ENCODE results near the gene BMPR2. TPM values are rescaled to one million over a fixed set of nuclear protein-coding genes. Genes with fewer than 3 reads are reported as not detected.
"Not testable (repeated sequence)": the region's sequence is repeated elsewhere in the genome, so short reads cannot be mapped to it uniquely, and the experiment has no call there.

Gene BMPR2
- total RNA-seq, 2 experiments from 2014 or later = 8.8 to 10.2 TPM

- H3K27ac Mint-ChIP-seq = no peak overlapping the region
- no peaks in the 10 kb centered on the region for H3K27me3 Mint-ChIP-seq
- no peak overlapping the region for H3K4me3 Mint-ChIP-seq
- H3K36me3 Mint-ChIP-seq = no peaks in the 10 kb centered on the region
- DNase-seq (no peak), ATAC-seq (no peak)
- no peaks in the 10 kb centered on the region for H3K4me1 Mint-ChIP-seq
- H3K9me3 Mint-ChIP-seq (ENCODE audit: low read depth) = no peaks in the 10 kb centered on the region
- CTCF ChIA-PET = no interaction called here
These were observed 30.4 kb downstream of the BMPR2 start for GRCh38 chr2:202406445-202406978.

- no peaks in the 10 kb centered on the region for H3K9me3 Mint-ChIP-seq (ENCODE audit: low read depth)
- H3K4me3 Mint-ChIP-seq = no peak overlapping the region
- no peaks in the 10 kb centered on the region for H3K4me1 Mint-ChIP-seq
- H3K27ac Mint-ChIP-seq = no peak overlapping the region
- DNase-seq (no peak), ATAC-seq (no peak)
- H3K36me3 Mint-ChIP-seq = no peaks in the 10 kb centered on the region
- CTCF ChIA-PET = no interaction called here
- H3K27me3 Mint-ChIP-seq = no peaks in the 10 kb centered on the region
These were observed 32.5 kb downstream of the BMPR2 start for GRCh38 chr2:202408546-202409140.

- H3K4me3 Mint-ChIP-seq = no peak overlapping the region
These were observed 34.0 kb downstream of the BMPR2 start for GRCh38 chr2:202410092-202410491.

GRCh38 chr2:202411097-202411496, 35.0 kb downstream of the BMPR2 start:
- Mint-ChIP-seq H3K4me1 (no peaks in the 10 kb centered on the region), H3K27ac (no peak overlapping the region), H3K36me3 (peaks cover 2% of the 10 kb centered on the region), H3K4me3 (no peak overlapping the region), H3K9me3 (ENCODE audit: low read depth) (no peaks in the 10 kb centered on the region), H3K27me3 (no peaks in the 10 kb centered on the region)
- CTCF ChIA-PET = no interaction called here
- ATAC-seq (no peak), DNase-seq (no peak)

More at GRCh38 chr2:202410092-202410491, 34.0 kb downstream of the BMPR2 start:
- H3K36me3 Mint-ChIP-seq = no peaks in the 10 kb centered on the region
- no peaks in the 10 kb centered on the region for H3K9me3 Mint-ChIP-seq (ENCODE audit: low read depth)
- CTCF ChIA-PET = no interaction called here
- DNase-seq (no peak), ATAC-seq (no peak)
- no peak overlapping the region for H3K27ac Mint-ChIP-seq
- H3K4me1 Mint-ChIP-seq = no peaks in the 10 kb centered on the region
- no peaks in the 10 kb centered on the region for H3K27me3 Mint-ChIP-seq

- H3K4me3 Mint-ChIP-seq = no peak overlapping the region
- H3K4me1 Mint-ChIP-seq = no peaks in the 10 kb centered on the region
- ATAC-seq = no peak
- H3K36me3 Mint-ChIP-seq = peaks cover 2% of the 10 kb centered on the region
- H3K27me3 Mint-ChIP-seq = no peaks in the 10 kb centered on the region
- no peaks in the 10 kb centered on the region for H3K9me3 Mint-ChIP-seq (ENCODE audit: low read depth)
- H3K27ac Mint-ChIP-seq = no peak overlapping the region
- no peak for DNase-seq
- CTCF ChIA-PET = no interaction called here
These were observed 41.9 kb downstream of the BMPR2 start for GRCh38 chr2:202418027-202418426.

GRCh38 chr2:202418511-202418910, 42.4 kb downstream of the BMPR2 start:
- CTCF ChIA-PET = no interaction called here
- H3K4me3 Mint-ChIP-seq = no peak overlapping the region
- H3K27ac Mint-ChIP-seq = no peak overlapping the region
- H3K36me3 Mint-ChIP-seq = peaks cover 2% of the 10 kb centered on the region
- H3K4me1 Mint-ChIP-seq = no peaks in the 10 kb centered on the region
- no peaks in the 10 kb centered on the region for H3K9me3 Mint-ChIP-seq (ENCODE audit: low read depth)
- no peak for ATAC-seq
- DNase-seq = no peak
- no peaks in the 10 kb centered on the region for H3K27me3 Mint-ChIP-seq

- Mint-ChIP-seq H3K4me3 (no peak overlapping the region), H3K36me3 (peaks cover 2% of the 10 kb centered on the region), H3K9me3 (ENCODE audit: low read depth) (no peaks in the 10 kb centered on the region), H3K27ac (no peak overlapping the region), H3K27me3 (no peaks in the 10 kb centered on the region), H3K4me1 (peaks cover 2% of the 10 kb centered on the region)
- CTCF ChIA-PET = no interaction called here
- no peak for ATAC-seq
- no peak for DNase-seq
These were observed 47.0 kb downstream of the BMPR2 start for GRCh38 chr2:202423139-202423538.

GRCh38 chr2:202425036-202425435, 48.9 kb downstream of the BMPR2 start:
- Mint-ChIP-seq H3K4me1 (peaks cover 2% of the 10 kb centered on the region), H3K9me3 (ENCODE audit: low read depth) (no peaks in the 10 kb centered on the region), H3K27ac (no peak overlapping the region), H3K36me3 (peaks cover 9% of the 10 kb centered on the region), H3K4me3 (no peak overlapping the region), H3K27me3 (no peaks in the 10 kb centered on the region)
- CTCF ChIA-PET = no interaction called here
- ATAC-seq (no peak), DNase-seq (no peak)

- no peaks in the 10 kb centered on the region for H3K27me3 Mint-ChIP-seq
- peaks cover 2% of the 10 kb centered on the region for H3K4me1 Mint-ChIP-seq
- no peak overlapping the region for H3K4me3 Mint-ChIP-seq
- CTCF ChIA-PET = no interaction called here
- H3K27ac Mint-ChIP-seq = no peak overlapping the region
- no peak for ATAC-seq
- peaks cover 10% of the 10 kb centered on the region for H3K36me3 Mint-ChIP-seq
- no peaks in the 10 kb centered on the region for H3K9me3 Mint-ChIP-seq (ENCODE audit: low read depth)
- DNase-seq = no peak
These were observed 50.6 kb downstream of the BMPR2 start for GRCh38 chr2:202426751-202427150.

GRCh38 chr2:202429164-202429980, 53.2 kb downstream of the BMPR2 start:
- Mint-ChIP-seq H3K36me3 (peaks cover 10% of the 10 kb centered on the region), H3K27ac (no peak overlapping the region), H3K4me1 (peaks cover 2% of the 10 kb centered on the region), H3K9me3 (ENCODE audit: low read depth) (no peaks in the 10 kb centered on the region), H3K27me3 (no peaks in the 10 kb centered on the region), H3K4me3 (no peak overlapping the region)
- CTCF ChIA-PET = no interaction called here
- ATAC-seq (no peak), DNase-seq (no peak)

GRCh38 chr2:202432776-202433175, 56.6 kb downstream of the BMPR2 start:
- Mint-ChIP-seq H3K4me1 (no peaks in the 10 kb centered on the region), H3K27ac (no peak overlapping the region), H3K27me3 (no peaks in the 10 kb centered on the region), H3K4me3 (no peak overlapping the region), H3K9me3 (ENCODE audit: low read depth) (no peaks in the 10 kb centered on the region), H3K36me3 (peaks cover 9% of the 10 kb centered on the region)
- no peak for ATAC-seq
- DNase-seq = no peak
- CTCF ChIA-PET = no interaction called here

GRCh38 chr2:202434472-202434871, 58.3 kb downstream of the BMPR2 start:
- H3K27ac Mint-ChIP-seq = no peak overlapping the region
- DNase-seq = no peak
- no peaks in the 10 kb centered on the region for H3K4me1 Mint-ChIP-seq
- H3K36me3 Mint-ChIP-seq = peaks cover 3% of the 10 kb centered on the region
- ATAC-seq = no peak
- H3K9me3 Mint-ChIP-seq (ENCODE audit: low read depth) = no peaks in the 10 kb centered on the region
- no peak overlapping the region for H3K4me3 Mint-ChIP-seq
- H3K27me3 Mint-ChIP-seq = no peaks in the 10 kb centered on the region
- CTCF ChIA-PET = no interaction called here

- DNase-seq = no peak
- Mint-ChIP-seq H3K4me3 (no peak overlapping the region), H3K9me3 (ENCODE audit: low read depth) (no peaks in the 10 kb centered on the region), H3K36me3 (no peaks in the 10 kb centered on the region), H3K27ac (no peak overlapping the region), H3K27me3 (no peaks in the 10 kb centered on the region), H3K4me1 (no peaks in the 10 kb centered on the region)
- no peak for ATAC-seq
- CTCF ChIA-PET = no interaction called here
These were observed 60.5 kb downstream of the BMPR2 start for GRCh38 chr2:202436626-202437025.

GRCh38 chr2:202440117-202440516, 64.0 kb downstream of the BMPR2 start:
- H3K4me3 Mint-ChIP-seq; ATAC-seq; H3K27ac Mint-ChIP-seq; H3K36me3 Mint-ChIP-seq; CTCF ChIA-PET; H3K9me3 Mint-ChIP-seq (ENCODE audit: low read depth); H3K4me1 Mint-ChIP-seq; H3K27me3 Mint-ChIP-seq; DNase-seq: not testable (repeated sequence)

Measured in activated CD8-positive, alpha-beta memory T cell treated with anti-CD3 and anti-CD28 coated beads, Interleukin-2, amount 10 ng/mL, durations not matched to agents 7 days and 5 days (primary cell).